Stomach (tissue), 4 donors: ENCODE results near the gene ABHD12B.

Experiments used
- CTCF ChIP-seq, 7 experiments: fragments of 450-650 bp in 4 of 7; fragments of 200-600 bp in 3 of 7; sonication (generic) in 3 of 7; IDR thresholded peaks; one replicate each; pipeline ENCODE4 v1.5.1; 2016 to 2019; ENCODE audit warnings: antibody characterized with exemption in 7 of 7, control low read depth in 2 of 7, mild to moderate bottlenecking in 1 of 7
- EP300 ChIP-seq: sonication (generic); formaldehyde crosslinking; IDR thresholded peaks from one replicate; pipeline ENCODE4 v1.6.1; 2017; ENCODE audit warnings: antibody characterized with exemption
- POLR2A ChIP-seq, 4 donors: fragments of 450-650 bp; IDR thresholded peaks; one replicate each; pipeline ENCODE4 v1.6.1; 2016; ENCODE audit warnings: antibody characterized with exemption in 4 of 4, control low read depth in 2 of 4, mild to moderate bottlenecking in 1 of 4, moderate library complexity in 1 of 4

GRCh38 chr14:50904719-50905118 lies 32.9 kb downstream of the ABHD12B start:
- TF ChIP-seq EP300 (no peak), CTCF (IDR thresholded peaks at IDR 0.05) (no peak), POLR2A (IDR thresholded peaks at IDR 0.05) (no peak)
